ENCODE results near the gene EHBP1.

DNA sequence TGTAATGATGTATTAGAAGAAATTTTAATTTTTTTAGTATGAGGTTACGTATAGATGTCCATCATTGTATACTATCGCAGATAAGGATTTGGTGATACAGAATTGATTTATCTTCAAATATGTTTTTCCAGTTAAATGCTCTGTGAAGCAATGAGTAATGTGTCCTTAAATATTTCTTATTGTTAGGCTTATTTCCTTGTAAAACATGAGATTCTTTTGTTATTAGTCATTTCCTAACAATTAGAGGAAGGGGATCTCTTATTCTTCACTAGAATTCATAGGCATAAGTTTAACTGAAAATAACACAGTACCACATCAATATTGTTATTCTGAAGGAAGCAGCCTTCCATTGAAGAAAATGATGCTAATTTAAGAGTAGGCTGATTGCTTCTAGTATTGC lies 329.7 kb downstream of the EHBP1 start:
- TF ChIP-seq, protein P1, sequence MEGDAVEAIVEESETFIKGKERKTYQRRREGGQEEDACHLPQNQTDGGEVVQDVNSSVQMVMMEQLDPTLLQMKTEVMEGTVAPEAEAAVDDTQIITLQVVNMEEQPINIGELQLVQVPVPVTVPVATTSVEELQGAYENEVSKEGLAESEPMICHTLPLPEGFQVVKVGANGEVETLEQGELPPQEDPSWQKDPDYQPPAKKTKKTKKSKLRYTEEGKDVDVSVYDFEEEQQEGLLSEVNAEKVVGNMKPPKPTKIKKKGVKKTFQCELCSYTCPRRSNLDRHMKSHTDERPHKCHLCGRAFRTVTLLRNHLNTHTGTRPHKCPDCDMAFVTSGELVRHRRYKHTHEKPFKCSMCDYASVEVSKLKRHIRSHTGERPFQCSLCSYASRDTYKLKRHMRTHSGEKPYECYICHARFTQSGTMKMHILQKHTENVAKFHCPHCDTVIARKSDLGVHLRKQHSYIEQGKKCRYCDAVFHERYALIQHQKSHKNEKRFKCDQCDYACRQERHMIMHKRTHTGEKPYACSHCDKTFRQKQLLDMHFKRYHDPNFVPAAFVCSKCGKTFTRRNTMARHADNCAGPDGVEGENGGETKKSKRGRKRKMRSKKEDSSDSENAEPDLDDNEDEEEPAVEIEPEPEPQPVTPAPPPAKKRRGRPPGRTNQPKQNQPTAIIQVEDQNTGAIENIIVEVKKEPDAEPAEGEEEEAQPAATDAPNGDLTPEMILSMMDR (IDR thresholded peaks at IDR 0.05), result no peak
- no peak for TF ChIP-seq POLR2A (IDR thresholded peaks at IDR 0.05)
